GM12865 (cell line): ENCODE data around the gene TMEM135.

Source experiments
- DNase-seq: peaks from one replicate; pipeline ENCODE4 v3.0.0; 2010; ENCODE audit warnings: low read depth
- H3K4me3 ChIP-seq: 2 replicates; pipeline ENCODE4 v1.5.1; 2011; ENCODE audit warnings: mild to moderate bottlenecking, low read depth, low read length, control low read depth
- TF ChIP-seq, protein P1 (sequence below): IDR thresholded peaks from 2 replicates; pipeline ENCODE4 v1.5.1; 2011; ENCODE audit warnings: low read length, control low read depth, low read depth, inconsistent platforms; ENCODE audit not compliant: insufficient read depth; ENCODE audit errors: missing control alignments

Gene TMEM135

DNA sequence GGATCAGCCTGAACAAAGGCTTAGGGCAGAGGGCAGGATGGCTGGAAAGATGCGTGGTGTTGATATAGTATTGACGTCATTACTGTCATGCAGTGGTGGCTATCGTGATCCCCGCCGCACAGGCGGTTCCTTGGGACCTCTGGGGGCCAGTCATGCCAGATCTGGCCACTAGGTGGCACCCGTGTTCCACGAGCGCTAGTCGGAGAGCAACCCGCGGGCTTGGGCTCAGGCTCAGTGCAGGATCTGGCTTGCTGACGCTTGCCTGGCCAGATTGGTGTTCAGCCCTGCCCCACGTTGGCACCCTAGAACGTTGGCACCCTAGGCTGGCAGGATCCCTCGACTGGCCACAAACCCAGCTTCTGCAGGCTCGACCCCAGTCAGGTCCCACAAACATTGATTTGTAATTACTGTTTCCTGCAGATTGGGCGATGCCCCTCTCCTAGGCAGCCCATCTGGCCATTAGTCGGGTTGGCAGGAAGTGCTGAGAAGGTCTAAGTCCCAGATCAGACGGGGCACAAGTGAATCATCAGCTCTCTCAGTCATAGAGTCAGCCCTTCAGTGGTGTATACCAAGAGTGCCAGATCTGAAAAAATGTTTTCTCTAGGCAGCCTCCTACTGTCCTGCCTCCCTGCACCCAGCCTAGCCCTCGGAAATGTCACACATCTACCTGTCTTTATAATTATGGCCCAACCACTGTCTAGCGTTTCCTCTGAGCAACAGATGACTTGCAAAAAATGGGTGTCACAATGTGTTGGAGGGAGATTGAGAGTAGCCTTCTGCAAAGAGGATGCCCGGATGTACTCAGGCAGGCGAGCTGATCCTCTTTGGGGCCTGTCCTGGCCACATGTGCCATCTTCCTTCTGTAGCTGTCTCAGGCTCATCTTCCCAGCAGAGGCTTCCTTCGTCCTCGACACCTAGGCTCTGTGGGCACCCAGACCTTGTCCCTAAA is 315.3 kb downstream of the TMEM135 start:
- TF ChIP-seq, protein P1, sequence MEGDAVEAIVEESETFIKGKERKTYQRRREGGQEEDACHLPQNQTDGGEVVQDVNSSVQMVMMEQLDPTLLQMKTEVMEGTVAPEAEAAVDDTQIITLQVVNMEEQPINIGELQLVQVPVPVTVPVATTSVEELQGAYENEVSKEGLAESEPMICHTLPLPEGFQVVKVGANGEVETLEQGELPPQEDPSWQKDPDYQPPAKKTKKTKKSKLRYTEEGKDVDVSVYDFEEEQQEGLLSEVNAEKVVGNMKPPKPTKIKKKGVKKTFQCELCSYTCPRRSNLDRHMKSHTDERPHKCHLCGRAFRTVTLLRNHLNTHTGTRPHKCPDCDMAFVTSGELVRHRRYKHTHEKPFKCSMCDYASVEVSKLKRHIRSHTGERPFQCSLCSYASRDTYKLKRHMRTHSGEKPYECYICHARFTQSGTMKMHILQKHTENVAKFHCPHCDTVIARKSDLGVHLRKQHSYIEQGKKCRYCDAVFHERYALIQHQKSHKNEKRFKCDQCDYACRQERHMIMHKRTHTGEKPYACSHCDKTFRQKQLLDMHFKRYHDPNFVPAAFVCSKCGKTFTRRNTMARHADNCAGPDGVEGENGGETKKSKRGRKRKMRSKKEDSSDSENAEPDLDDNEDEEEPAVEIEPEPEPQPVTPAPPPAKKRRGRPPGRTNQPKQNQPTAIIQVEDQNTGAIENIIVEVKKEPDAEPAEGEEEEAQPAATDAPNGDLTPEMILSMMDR, result peak; percentile 99
- H3K4me3 ChIP-seq, result no peak overlapping the region

DNA sequence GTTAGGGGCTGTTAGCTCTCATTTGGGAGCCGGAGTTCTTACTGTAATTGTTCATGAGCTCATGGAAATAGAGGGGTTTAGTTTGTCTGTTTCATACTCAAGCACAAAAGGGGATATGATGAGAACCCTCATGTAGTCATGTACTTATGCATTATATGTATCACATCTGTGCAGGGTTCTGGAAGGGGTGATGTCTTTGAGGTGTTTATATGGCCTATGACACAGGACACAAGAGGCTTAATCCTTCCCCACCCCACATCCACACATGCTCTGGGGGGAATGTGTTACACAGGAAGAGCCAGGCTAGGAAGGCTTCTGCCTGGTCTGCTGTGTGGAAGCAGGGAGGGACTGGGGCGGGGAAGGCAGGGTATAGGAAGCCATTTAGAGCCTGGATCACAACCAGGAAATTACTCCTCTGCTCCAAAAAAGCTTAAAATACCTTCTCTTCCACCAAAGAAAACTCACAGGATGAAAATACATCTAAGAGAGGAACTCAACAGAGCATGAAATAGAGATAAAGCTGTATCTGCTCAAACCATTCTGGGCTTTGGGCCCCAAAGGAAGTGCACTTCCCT is 316.1 kb downstream of the TMEM135 start:
- TF ChIP-seq, protein P1, result no peak
- DNase-seq, result no peak

More for the DNA sequence above, 315.3 kb downstream of the TMEM135 start:
- DNase-seq, result peak; percentile 84

DNA sequence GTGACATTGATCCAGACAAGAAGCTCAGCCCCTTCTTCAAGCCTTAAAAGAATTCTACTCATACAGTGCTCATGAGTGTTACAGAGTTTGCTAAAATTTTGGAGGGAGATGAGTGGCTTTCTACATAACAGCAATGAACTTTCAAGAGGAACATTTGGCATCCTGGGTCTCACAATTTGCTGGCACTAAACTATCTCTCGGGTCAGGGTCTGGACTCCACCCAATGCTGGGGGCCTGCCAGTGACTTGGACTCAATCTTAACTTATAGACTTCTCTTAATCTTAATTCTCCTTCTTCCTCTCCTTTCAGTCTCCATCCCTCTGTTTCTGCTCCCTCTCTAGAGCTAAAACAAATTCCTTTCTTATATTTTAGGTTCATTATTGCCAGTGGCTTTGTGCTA is 317.9 kb downstream of the TMEM135 start:
- H3K4me3 ChIP-seq, result no peak overlapping the region
- TF ChIP-seq, protein P1, result no peak
- DNase-seq, result no peak

More for the DNA sequence above, 316.1 kb downstream of the TMEM135 start:
- H3K4me3 ChIP-seq, result no peak overlapping the region

DNA sequence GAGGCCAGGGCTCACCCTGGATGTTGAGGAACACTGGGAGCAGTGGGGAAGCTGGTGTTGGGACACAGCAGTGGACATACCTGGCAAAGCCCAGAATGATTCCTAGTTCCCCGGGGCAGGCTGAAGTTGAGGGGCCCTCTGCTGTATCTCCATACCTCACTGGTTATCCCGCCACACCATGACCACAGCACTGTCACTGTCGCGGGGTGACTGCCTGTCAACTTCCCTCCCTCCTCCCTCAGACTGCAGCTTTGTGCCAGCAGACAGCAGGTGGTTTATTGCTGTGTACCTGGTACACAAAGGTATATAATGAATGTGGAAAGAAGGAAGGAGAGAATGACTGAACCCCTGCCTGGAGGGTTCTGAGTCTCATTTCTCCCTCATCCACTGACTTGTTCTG is 318.7 kb downstream of the TMEM135 start:
- TF ChIP-seq, protein P1, result no peak
- DNase-seq, result no peak
- H3K4me3 ChIP-seq, result no peak overlapping the region

DNA sequence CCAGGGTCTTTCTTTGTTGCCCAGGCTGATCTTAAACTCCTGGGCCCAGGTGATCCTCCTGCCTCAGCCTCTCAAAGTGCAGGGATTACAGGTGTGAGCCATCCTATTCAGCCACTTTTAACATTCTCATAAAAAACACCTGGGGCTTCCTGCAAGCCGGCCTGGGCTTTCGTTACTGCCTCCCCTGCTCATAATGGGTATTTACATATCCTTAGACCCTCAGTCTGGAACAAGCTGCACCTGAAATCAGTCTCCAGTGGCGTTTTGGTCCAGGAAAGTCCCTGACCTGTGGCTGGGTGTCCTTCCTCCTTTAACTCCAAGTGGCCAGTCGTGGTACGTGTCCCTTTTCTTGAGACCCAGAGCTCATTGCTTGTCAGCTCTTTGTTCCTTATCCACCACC is 320.7 kb downstream of the TMEM135 start:
- TF ChIP-seq, protein P1, result no peak
- H3K4me3 ChIP-seq, result no peak overlapping the region
- peak; percentile 13 for DNase-seq

DNA sequence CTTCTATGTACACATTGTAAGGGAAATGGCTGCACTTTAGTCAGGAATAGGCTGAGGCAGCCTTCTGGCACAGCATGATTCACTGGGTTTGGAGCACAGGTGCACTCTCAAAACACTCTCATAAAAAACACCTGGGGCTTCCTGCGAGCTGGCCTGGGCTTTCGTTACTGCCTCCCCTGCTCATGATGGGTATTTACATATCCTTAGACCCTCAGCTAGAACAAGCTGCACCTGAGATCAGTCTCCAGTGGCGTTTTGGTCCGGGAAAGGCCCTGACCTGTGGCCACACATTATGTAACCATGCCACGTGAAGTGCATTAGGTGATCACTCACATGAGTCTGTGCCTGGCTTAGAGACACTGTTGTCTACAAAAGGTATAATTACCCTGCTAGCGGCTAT is 321.7 kb downstream of the TMEM135 start:
- DNase-seq, result peak; percentile 26
- TF ChIP-seq, protein P1, result no peak
- H3K4me3 ChIP-seq, result no peak overlapping the region
